Measurements from ENCODE around the gene FERD3L.

The FERD3L gene

GRCh38 chr7:19098510-19098909 is 46.7 kb downstream of the FERD3L start:
- DNase-seq: no peak

- DNase-seq: no peak
These were observed 47.8 kb downstream of the FERD3L start for GRCh38 chr7:19097165-19098055.

DNA sequence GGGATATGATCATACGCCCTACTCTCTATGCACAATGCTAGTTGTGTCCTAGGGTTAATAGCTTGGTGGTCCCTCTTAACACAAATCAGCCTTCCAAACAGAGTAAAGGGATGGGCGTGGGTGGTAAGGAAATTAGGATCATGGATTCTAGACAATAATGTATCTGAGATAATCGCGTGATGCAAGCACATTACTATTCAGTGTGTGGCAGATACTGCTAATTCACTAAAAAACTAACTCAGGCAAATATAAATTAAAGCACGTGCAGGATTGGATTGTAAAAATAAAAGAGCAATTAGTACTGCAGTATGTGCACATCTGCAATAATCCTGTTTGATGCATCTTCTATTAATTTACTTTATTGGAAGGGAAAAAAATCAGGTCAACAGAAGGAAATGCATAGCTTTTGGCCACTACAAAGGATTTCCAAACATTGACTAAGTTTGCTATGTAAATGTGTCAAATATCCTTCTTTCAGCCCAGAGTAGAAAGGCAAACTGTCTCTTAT is 49.8 kb downstream of the FERD3L start:
- no peak for DNase-seq
